HG02798 (cell line): ENCODE measurements around the gene ZBED2.

Experiments used
- ATAC-seq: cut with Tn5 transposase; IDR thresholded peaks from one replicate; pipeline ENCODE4 v1.9.1; 2021; ENCODE audit warnings: mild to moderate bottlenecking; ENCODE audit not compliant: unreplicated experiment, poor library complexity

The ZBED2 gene

GRCh38 chr3:111605018-111605417 lies 9.9 kb upstream of the ZBED2 start:
- no peak for ATAC-seq

GRCh38 chr3:111604119-111604518 lies 9.0 kb upstream of the ZBED2 start:
- ATAC-seq: no peak

- ATAC-seq: peak; percentile 46
Measured at GRCh38 chr3:111603679-111604078, 8.5 kb upstream of the ZBED2 start.

- no peak for ATAC-seq
Measured at GRCh38 chr3:111601810-111602209, 6.7 kb upstream of the ZBED2 start.

GRCh38 chr3:111598552-111598951 lies 3.4 kb upstream of the ZBED2 start:
- no peak for ATAC-seq

GRCh38 chr3:111598139-111598538 lies 3.0 kb upstream of the ZBED2 start:
- no peak for ATAC-seq

GRCh38 chr3:111596328-111596727 lies 1.2 kb upstream of the ZBED2 start:
- no peak for ATAC-seq

GRCh38 chr3:111594781-111595180 lies 365 bp downstream of the ZBED2 start:
- no peak for ATAC-seq

GRCh38 chr3:111594205-111594604 lies 941 bp downstream of the ZBED2 start:
- ATAC-seq: peak; percentile 68

- ATAC-seq: peak; percentile 3
Measured at GRCh38 chr3:111593666-111594065, 1.5 kb downstream of the ZBED2 start.

GRCh38 chr3:111592936-111593335 lies 2.2 kb downstream of the ZBED2 start:
- ATAC-seq: no peak

GRCh38 chr3:111592143-111592542 lies 3.0 kb downstream of the ZBED2 start:
- no peak for ATAC-seq

GRCh38 chr3:111591555-111591954 lies 3.6 kb downstream of the ZBED2 start:
- ATAC-seq: no peak

- no peak for ATAC-seq
Measured at GRCh38 chr3:111590143-111590491, 5.0 kb downstream of the ZBED2 start.

GRCh38 chr3:111589303-111590142 lies 5.6 kb downstream of the ZBED2 start:
- no peak for ATAC-seq

GRCh38 chr3:111588527-111588926 lies 6.6 kb downstream of the ZBED2 start:
- ATAC-seq: no peak

GRCh38 chr3:111585217-111585616 lies 9.9 kb downstream of the ZBED2 start:
- ATAC-seq: no peak

- ATAC-seq: no peak
Measured at GRCh38 chr3:111584744-111585143, 10.4 kb downstream of the ZBED2 start.

- ATAC-seq: no peak
Measured at GRCh38 chr3:111582120-111582474, 13.0 kb downstream of the ZBED2 start.

GRCh38 chr3:111581403-111582119 lies 13.6 kb downstream of the ZBED2 start:
- ATAC-seq: no peak

GRCh38 chr3:111579495-111579894 lies 15.7 kb downstream of the ZBED2 start:
- ATAC-seq: no peak

- ATAC-seq: no peak
Measured at GRCh38 chr3:111578867-111579266, 16.3 kb downstream of the ZBED2 start.
